Loucy (cell line): ENCODE measurements around the gene GFY.

Experiments
- EZH2phosphoT487 ChIP-seq: fragments of 200-600 bp; IDR thresholded peaks from 2 replicates; pipeline ENCODE4 v1.6.1; 2018; ENCODE audit warnings: antibody characterized with exemption, mild to moderate bottlenecking, moderate library complexity, borderline replicate concordance
- TF ChIP-seq, protein P1 (sequence below): fragments of 200-600 bp; sonication (generic); conservative IDR thresholded peaks from 2 replicates; pipeline ENCODE4 v1.5.1; 2014; ENCODE audit warnings: mild to moderate bottlenecking, antibody characterized with exemption, low read length

DNA sequence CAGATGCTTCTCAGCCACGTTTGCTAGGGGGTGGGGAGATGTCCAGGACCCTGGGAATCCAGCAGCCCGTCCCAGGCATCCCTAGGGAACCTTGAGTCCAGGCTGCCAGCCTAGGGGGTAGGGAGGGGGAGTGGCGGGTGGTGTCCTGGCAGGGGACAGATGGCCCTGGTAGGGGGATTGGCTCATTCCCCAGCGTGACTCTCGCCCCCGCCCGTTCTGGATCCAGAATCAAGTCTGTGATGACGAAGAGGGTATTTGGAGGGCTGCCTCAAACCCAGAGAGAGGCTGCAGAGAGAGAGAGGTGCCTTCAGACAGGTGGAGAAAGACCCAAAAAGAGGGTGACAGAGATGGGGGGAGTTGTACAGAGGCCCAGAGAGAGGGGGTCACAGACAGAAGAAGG is 12.0 kb downstream of the GFY start:
- TF ChIP-seq, protein P1, sequence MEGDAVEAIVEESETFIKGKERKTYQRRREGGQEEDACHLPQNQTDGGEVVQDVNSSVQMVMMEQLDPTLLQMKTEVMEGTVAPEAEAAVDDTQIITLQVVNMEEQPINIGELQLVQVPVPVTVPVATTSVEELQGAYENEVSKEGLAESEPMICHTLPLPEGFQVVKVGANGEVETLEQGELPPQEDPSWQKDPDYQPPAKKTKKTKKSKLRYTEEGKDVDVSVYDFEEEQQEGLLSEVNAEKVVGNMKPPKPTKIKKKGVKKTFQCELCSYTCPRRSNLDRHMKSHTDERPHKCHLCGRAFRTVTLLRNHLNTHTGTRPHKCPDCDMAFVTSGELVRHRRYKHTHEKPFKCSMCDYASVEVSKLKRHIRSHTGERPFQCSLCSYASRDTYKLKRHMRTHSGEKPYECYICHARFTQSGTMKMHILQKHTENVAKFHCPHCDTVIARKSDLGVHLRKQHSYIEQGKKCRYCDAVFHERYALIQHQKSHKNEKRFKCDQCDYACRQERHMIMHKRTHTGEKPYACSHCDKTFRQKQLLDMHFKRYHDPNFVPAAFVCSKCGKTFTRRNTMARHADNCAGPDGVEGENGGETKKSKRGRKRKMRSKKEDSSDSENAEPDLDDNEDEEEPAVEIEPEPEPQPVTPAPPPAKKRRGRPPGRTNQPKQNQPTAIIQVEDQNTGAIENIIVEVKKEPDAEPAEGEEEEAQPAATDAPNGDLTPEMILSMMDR = no peak
- no peak for TF ChIP-seq EZH2phosphoT487
